NT2/D1 (cell line): ENCODE results near the gene DNAJB8.

Experiments used
- SUZ12 ChIP-seq: IDR thresholded peaks from 2 replicates; pipeline ENCODE4 v1.6.1; 2011; ENCODE audit not compliant: insufficient read length, insufficient read depth; ENCODE audit errors: extremely low read depth
- ZNF274 ChIP-seq: IDR thresholded peaks from 2 replicates; pipeline ENCODE4 v1.6.1; 2011; ENCODE audit warnings: mild to moderate bottlenecking, low read depth, low read length

DNA sequence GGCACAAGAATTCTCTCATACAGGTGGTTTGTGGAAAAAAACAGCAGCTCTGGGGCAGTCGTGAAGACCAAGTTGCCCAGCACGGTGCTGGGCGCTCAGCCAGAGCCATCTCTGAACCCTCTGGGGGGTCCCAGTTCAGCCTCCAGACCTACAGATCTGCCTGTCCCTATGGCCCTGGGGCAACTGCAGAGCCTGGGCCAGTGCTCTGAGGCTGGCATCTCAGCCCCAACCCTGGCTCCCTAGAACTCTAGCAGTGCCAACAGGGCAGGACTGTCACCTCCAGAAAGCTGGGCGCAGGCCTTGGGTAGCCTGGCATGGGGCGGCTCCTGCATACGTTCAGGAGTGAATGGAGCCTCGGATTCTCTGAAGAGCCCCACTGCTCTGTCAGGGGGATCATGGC is 44.7 kb downstream of the DNAJB8 start:
- TF ChIP-seq ZNF274 (no peak), SUZ12 (no peak)
